CD14-positive monocyte (primary cell): ENCODE results near the gene LRIT1. TPM values are rescaled to one million over a fixed set of nuclear protein-coding genes. Genes with fewer than 3 reads are reported as not detected.

ENCODE experiments used
- DNase-seq, 3 donors: peaks; one replicate each; pipeline ENCODE4 v3.0.0-alpha.2; 2011 to 2022
- H2AFZ ChIP-seq: 2 replicates; pipeline ENCODE4 v1.6.0; 2012; ENCODE audit warnings: mild to moderate bottlenecking, low read depth, low read length, inconsistent platforms; ENCODE audit not compliant: insufficient read depth, poor library complexity, severe bottlenecking
- H3K27ac ChIP-seq, 2 donors: 1 replicate in 1 of 2; 2 replicates in 1 of 2; pipeline ENCODE4 v1.5.1; 2012 to 2013; ENCODE audit warnings: low read length in 2 of 2, control low read depth in 1 of 2, inconsistent platforms in 1 of 2, low read depth in 1 of 2, mild to moderate bottlenecking in 1 of 2
- H3K27me3 ChIP-seq, 2 donors: one replicate each; pipeline versions ENCODE4 v1.6.0 to v1.6.1; 2011 to 2013; ENCODE audit warnings: low read length in 2 of 2; ENCODE audit not compliant: control insufficient read depth in 2 of 2, insufficient read depth in 2 of 2
- H3K36me3 ChIP-seq, 2 donors: replicated peaks in 1 of 2; 1 replicate in 1 of 2; 2 replicates in 1 of 2; pipeline versions ENCODE4 v1.5.1 to v1.6.1; 2012 to 2013; ENCODE audit warnings: low read length in 2 of 2, control low read depth in 1 of 2, inconsistent platforms in 1 of 2, mild to moderate bottlenecking in 1 of 2; ENCODE audit not compliant: insufficient read depth in 2 of 2, control insufficient read depth in 1 of 2
- H3K4me1 ChIP-seq, 2 donors: 1 replicate in 1 of 2; 2 replicates in 1 of 2; pipeline versions ENCODE4 v1.5.1 to v1.6.1; 2012 to 2013; ENCODE audit warnings: low read length in 2 of 2, control low read depth in 1 of 2, inconsistent platforms in 1 of 2, mild to moderate bottlenecking in 1 of 2, moderate library complexity in 1 of 2; ENCODE audit not compliant: insufficient read depth in 2 of 2, control insufficient read depth in 1 of 2
- H3K4me2 ChIP-seq: replicated peaks from 2 replicates; pipeline ENCODE3; 2012; ENCODE audit warnings: low read length, moderate library complexity, mild to moderate bottlenecking; ENCODE audit not compliant: poor library complexity, severe bottlenecking; ENCODE audit errors: extremely low read depth
- H3K4me3 ChIP-seq, 3 experiments: fragments of 200-600 bp in 1 of 3; sonication (generic) in 1 of 3; replicated peaks in 1 of 3; 1 replicate in 2 of 3; 2 replicates in 1 of 3; pipeline ENCODE4 v1.5.1; 2011 to 2013; ENCODE audit warnings: low read length in 3 of 3, mild to moderate bottlenecking in 3 of 3, control low read depth in 2 of 3, low read depth in 2 of 3, inconsistent platforms in 1 of 3, moderate library complexity in 1 of 3
- H3K79me2 ChIP-seq: 2 replicates; pipeline ENCODE4 v1.6.0; 2012; ENCODE audit warnings: mild to moderate bottlenecking, control low read depth, inconsistent platforms, low read length, moderate library complexity; ENCODE audit not compliant: insufficient read depth
- H3K9ac ChIP-seq: 2 replicates; pipeline ENCODE4 v1.6.0; 2017; ENCODE audit warnings: low read length, mild to moderate bottlenecking; ENCODE audit not compliant: insufficient read depth, poor library complexity, severe bottlenecking
- H3K9me3 ChIP-seq, 2 donors: replicated peaks in 1 of 2; 1 replicate in 1 of 2; 2 replicates in 1 of 2; pipeline versions ENCODE4 v1.5.1 to v1.6.1; 2012 to 2013; ENCODE audit warnings: low read length in 2 of 2, control low read depth in 1 of 2; ENCODE audit not compliant: control insufficient read depth in 1 of 2, insufficient read depth in 1 of 2
- H4K20me1 ChIP-seq: 2 replicates; pipeline ENCODE4 v1.6.0; 2012; ENCODE audit warnings: mild to moderate bottlenecking, low read length, control low read depth, moderate library complexity; ENCODE audit not compliant: insufficient read depth
- H3K27ac Mint-ChIP-seq, 7 donors: one replicate each; pipeline ENCODE4 v1.8.0; 2020; ENCODE audit warnings: mild to moderate bottlenecking in 7 of 7, mixed read lengths in 7 of 7, moderate library complexity in 6 of 7, inconsistent platforms in 2 of 7
- H3K27me3 Mint-ChIP-seq, 3 donors: one replicate each; pipeline ENCODE4 v1.8.0; 2021 to 2022; ENCODE audit warnings: low read depth in 3 of 3, mild to moderate bottlenecking in 3 of 3, mixed read lengths in 3 of 3, moderate library complexity in 3 of 3, inconsistent platforms in 1 of 3
- H3K36me3 Mint-ChIP-seq, 2 donors: one replicate each; pipeline ENCODE4 v1.8.0; 2020; ENCODE audit warnings: mixed read lengths in 2 of 2, inconsistent platforms in 1 of 2, mild to moderate bottlenecking in 1 of 2
- H3K4me1 Mint-ChIP-seq: one replicate; pipeline ENCODE4 v1.8.0; 2020; ENCODE audit warnings: mild to moderate bottlenecking, mixed read lengths
- H3K4me3 Mint-ChIP-seq, 2 donors: one replicate each; pipeline ENCODE4 v1.8.0; 2020; ENCODE audit warnings: mild to moderate bottlenecking in 2 of 2, mixed read lengths in 2 of 2, moderate library complexity in 1 of 2
- H3K9me3 Mint-ChIP-seq, 7 donors: one replicate each; pipeline ENCODE4 v1.8.0; 2020 to 2022; ENCODE audit warnings: mixed read lengths in 7 of 7, mild to moderate bottlenecking in 6 of 7, moderate library complexity in 6 of 7, inconsistent platforms in 2 of 7
- CTCF ChIP-seq: fragments of 200-600 bp; IDR thresholded peaks from one replicate; pipeline ENCODE4 v1.8.0; 2022; ENCODE audit warnings: antibody characterized with exemption, mild to moderate bottlenecking
- WGBS: methylation state at CpG from one replicate; pipeline ENCODE4 v1.1.5; 2013; ENCODE audit warnings: missing lambda C conversion rate; ENCODE audit not compliant: insufficient coverage; 5-methylcytosine and 5-hydroxymethylcytosine counted together
- intact Hi-C, 2 donors: fragments of 100-400 bp; cut with micrococcal nuclease; formaldehyde crosslinking; loops; one replicate each; pipeline versions ENCODE4 v1.15.0 to v1.15.1; 2023
- polyA plus RNA-seq, 3 donors: library from polyadenylated mRNA; depleted of rRNA in 1 of 3; unstranded in 2 of 3; stranded (reverse) in 1 of 3; fragments of 300-500 nt in 2 of 3; fragments of >200 nt in 1 of 3; fragmentation: Illumina TruSeq in 2 of 3; gene quantifications; 1 replicate in 2 of 3; 2 replicates in 1 of 3; pipeline ENCODE4 v1.2.3, GENCODE V29; 2012 to 2021

The LRIT1 gene
- polyA plus RNA-seq, 3 donors = not detected

GRCh38 chr10:84184517-84184916, 56.8 kb downstream of the LRIT1 start:
- TF ChIP-seq CTCF = no peak
- intact Hi-C loops = no loop called here
- H3K9me3 ChIP-seq = no peaks in the 10 kb centered on the region
- no peak overlapping the region for H3K9ac ChIP-seq
- Mint-ChIP-seq H3K27ac (peak overlapping the region in 1 of 7 donors; percentile 3), H3K4me3 (no peak overlapping the region), H3K4me1 (no peaks in the 10 kb centered on the region), H3K9me3 (peaks cover 0 to 9% (median 3%) of the 10 kb centered on the region in 7 donors), H3K36me3 (no peaks in the 10 kb centered on the region), H3K27me3 (peaks cover 0 to 2% (median 2%) of the 10 kb centered on the region in 3 donors)
- DNase-seq = no peak
- no peak overlapping the region for H3K27ac ChIP-seq
- H4K20me1 ChIP-seq = no peaks in the 10 kb centered on the region
- WGBS = 81% methylated on average over 4 of the region's 4 CpGs
- no peak overlapping the region for H3K4me3 ChIP-seq
- no peaks in the 10 kb centered on the region for H3K36me3 ChIP-seq
- no peaks in the 10 kb centered on the region for H3K79me2 ChIP-seq
- no peaks in the 10 kb centered on the region for H3K27me3 ChIP-seq
- no peaks in the 10 kb centered on the region for H3K4me1 ChIP-seq
- H3K4me2 ChIP-seq = no peak overlapping the region
- H2AFZ ChIP-seq = no peak overlapping the region

- no peaks in the 10 kb centered on the region for H4K20me1 ChIP-seq
- no peak overlapping the region for H2AFZ ChIP-seq
- Mint-ChIP-seq H3K4me3 (no peak overlapping the region), H3K27ac (no peak overlapping the region), H3K36me3 (no peaks in the 10 kb centered on the region), H3K9me3 (peaks cover 0 to 9% (median 3%) of the 10 kb centered on the region in 7 donors), H3K27me3 (no peaks in the 10 kb centered on the region), H3K4me1 (no peaks in the 10 kb centered on the region)
- H3K79me2 ChIP-seq = no peaks in the 10 kb centered on the region
- H3K9me3 ChIP-seq = no peaks in the 10 kb centered on the region
- H3K9ac ChIP-seq = no peak overlapping the region
- 93% methylated on average over 5 of the region's 5 CpGs for WGBS
- no peak for DNase-seq
- H3K27me3 ChIP-seq = no peaks in the 10 kb centered on the region
- intact Hi-C loops = no loop called here
- H3K36me3 ChIP-seq = no peaks in the 10 kb centered on the region
- no peak overlapping the region for H3K4me3 ChIP-seq
- H3K4me1 ChIP-seq = no peaks in the 10 kb centered on the region
- no peak overlapping the region for H3K4me2 ChIP-seq
- no peak overlapping the region for H3K27ac ChIP-seq
- TF ChIP-seq CTCF = no peak
These were observed 59.7 kb downstream of the LRIT1 start for GRCh38 chr10:84181631-84182030.

Other genes with a start within 250 kb of the LRIT1 start
- gene GHITM, start 102.0 kb downstream of the LRIT1 start, polyA plus RNA-seq = 100 to 1,000 TPM in 2 of 3 donors, 10 to 100 TPM in 1; 91.4 to 363 (median 312) TPM
- gene GPR15LG, start 67.7 kb downstream of the LRIT1 start, polyA plus RNA-seq = not detected
- not detected for gene CDHR1, start 47.0 kb downstream of the LRIT1 start, polyA plus RNA-seq
- gene LRIT2, start 16.0 kb downstream of the LRIT1 start, polyA plus RNA-seq = not detected
- not detected for gene RGR, start 3.5 kb upstream of the LRIT1 start, polyA plus RNA-seq
- gene CCSER2, start 87.0 kb upstream of the LRIT1 start, polyA plus RNA-seq = 10 to 100 TPM in 2 of 3 donors, 1 to 10 TPM in 1; 7.4 to 23.3 (median 14.3) TPM